Activated CD8-positive, alpha-beta memory T cell treated with anti-CD3 and anti-CD28 coated beads, Interleukin-2, amount 50 U/mL, for 24 hours (primary cell): ENCODE measurements around the gene GLRA1.
"Not testable (repeated sequence)": the region's sequence is repeated elsewhere in the genome, so short reads cannot be mapped to it uniquely, and the experiment has no call there.

Experiments used
- DNase-seq: peaks from one replicate; pipeline ENCODE4 v3.0.0-alpha.2; 2020; ENCODE audit errors: extremely low read depth

GLRA1 gene

DNA sequence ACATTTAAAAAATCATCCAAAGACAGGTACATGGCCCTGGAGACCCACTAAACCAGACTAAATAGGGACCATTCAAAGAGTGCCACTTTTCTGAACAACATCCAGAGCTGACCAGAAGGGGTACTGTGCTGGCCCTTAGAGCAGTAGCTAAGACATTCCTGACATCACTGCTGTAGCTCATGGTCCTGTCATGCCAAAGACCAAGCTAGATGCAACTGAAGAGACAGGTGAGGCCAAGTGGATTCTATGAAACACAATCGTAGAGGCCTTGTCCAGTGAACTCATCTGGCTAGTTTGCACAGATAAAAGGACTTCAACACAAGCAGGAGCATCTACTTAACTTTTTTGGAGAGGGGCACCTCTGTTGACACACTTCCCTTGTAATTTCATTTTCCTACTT, 109.6 kb downstream of the GLRA1 start:
- DNase-seq, result no peak

DNA sequence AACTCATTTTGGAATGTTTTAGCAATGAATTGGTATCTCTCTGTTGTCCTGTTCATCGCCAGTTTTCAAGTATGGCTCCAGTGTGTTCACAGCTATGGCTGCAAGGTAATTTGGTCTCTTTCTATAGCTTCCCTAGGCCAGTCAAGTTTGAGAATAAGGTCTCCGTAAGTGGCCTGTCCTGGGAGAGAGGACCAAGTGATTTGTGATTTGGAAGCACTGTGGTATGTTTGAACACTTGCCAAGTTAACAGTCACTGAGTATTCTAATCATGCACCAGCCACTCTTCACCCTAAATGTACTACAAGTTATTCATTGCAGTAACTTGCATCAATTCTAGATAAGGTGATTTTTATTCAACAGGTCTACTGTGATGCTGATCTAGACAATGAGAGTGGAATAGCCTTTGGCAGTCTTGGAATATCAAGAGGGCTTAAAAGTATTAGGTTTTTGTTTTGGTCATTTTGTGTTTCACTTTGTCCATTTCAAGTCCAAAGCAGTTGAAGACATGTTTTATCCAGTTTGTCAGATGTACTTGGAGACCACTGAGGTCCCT, 111.8 kb downstream of the GLRA1 start:
- DNase-seq, result no peak

DNA sequence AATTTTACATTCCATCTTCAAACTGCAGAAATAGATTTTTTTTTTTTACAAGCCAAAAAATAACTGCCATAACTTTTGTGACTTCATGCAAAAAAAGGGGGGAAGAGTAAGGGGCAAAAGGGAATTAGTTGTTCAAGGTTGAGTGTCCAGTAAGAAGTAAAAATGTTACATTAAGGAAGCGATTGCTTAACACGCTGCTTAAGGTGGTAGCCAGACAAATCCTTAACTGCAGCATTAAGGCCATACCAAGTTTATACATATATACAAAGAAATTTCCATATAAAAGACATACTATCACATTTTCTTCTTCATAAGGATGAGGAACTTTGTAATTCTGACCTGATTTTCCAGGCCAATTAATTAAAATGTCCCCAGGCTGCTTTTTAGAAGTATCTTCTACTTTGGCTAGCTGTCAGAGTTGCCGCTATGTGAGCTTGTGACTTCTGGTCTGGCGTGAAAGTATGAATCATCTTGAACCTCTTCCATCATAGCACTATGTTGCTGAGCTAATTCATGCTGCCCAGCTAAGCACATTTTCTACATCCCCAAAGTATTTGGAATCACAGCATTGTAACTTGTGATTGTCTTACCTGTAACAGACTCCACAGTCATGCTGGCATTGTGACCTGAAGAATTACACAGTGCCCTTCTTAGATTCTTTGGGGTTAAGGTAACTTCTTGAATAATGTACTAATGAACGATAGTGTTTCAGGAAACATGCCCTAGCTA, 112.9 kb downstream of the GLRA1 start:
- DNase-seq, result no peak

DNA sequence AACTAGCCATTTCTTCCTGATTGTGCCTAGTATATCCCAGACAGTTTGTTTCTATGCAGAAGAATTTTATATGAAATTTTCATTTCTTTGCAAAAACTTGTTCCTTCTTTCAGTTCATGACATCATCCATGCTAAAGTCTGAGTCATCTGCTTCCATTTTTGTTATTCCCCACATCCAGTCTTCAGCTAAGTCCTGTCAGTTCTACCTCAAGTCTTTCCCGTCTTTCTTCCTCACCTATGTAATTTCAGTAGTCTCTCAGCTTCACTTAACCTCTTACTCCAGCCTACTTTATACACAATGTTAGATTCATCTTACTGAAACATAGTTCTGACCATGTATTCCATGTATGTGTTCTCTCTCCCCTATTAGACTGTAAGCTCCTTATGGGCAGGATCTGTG, 113.8 kb downstream of the GLRA1 start:
- DNase-seq, result no peak

DNA sequence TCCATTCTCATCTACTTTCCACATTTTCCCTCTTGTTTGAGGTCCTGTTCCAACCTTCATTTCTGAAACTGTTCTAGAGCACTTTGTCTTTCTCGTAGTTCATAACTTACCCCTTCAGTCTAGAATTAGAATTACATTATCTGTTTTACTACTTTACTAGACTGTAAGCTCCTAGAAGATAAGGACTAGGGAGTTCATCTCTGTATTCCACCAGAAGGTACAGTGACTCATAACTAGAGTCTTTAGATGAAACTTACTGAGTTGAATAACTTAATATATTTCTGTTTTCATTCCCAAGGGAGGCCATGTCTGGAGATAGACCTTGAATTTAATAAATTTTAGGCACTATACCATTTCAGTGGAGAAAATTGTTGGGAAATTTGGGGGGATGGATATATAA, 114.2 kb downstream of the GLRA1 start:
- no peak for DNase-seq

DNA sequence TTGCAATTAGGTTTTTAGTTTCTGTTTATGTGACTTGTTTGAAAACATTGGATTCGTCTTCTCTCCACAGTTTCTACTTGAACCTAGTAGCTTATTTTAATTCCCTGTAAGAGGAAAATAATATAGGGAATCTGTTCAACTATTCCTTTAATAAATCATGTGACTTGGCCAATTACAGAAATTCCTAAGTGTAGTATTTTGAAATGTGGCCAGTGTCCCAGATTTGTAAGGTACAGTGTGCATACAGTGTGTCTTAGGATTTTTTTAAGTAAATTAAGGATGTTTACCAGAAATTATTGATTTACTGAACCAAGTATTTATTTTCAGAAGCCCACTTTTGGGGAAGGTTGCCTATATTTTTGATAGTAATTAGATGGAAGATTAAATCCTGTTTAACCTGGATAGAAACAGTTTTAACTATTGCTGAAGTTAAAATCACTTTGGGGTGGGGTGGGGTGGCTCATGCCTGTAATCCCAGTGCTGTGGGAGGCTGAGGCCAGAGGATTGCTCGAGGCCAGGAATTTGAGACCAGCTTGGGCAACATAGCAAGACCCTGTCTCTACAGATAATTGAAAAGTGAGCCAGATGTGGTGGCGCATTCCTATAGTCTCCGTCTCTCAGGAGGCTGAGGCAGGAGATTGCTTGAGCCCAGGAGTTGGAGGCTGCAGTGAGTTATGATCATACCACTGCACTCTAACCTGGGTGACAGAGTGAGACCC, 116.0 kb downstream of the GLRA1 start:
- no peak for DNase-seq

DNA sequence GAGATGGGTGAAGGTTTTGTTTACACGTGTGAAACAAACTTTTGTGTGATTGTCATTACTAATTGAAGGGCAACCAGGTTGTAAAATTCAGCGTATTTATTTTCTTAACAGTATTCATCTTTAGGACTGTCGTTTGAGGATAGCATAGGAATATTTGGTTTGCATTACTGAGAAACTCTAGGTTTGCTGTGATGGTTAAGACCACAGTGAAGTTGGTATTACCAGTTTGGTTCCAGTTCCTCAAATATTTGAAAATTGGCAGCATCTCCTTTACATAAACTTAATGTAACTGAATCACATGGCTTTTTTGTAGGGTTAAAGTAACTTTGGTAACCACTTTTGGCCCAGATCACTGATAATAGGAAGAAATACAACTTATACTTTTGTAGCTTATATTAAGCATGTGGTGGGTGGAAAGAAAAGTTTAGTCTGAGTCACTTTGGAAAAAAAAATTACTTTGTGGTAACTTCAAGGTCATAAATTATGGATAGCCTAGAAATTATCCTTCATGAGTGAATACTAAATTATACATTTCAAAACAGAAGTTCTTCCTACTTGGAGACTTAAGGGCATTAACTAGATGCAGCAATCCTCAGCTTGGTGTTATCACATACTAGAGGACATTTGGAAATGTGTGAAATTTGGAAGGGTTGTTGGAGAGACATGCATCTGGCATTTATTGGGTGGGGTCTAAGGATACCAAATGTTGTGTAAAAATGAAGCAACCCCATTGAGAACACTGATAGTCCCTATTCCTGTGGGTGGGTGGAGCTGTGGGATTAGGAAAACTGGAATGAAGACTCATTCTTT, 119.0 kb downstream of the GLRA1 start:
- no peak for DNase-seq

GRCh38 chr5:151800532-151800931, 124.1 kb downstream of the GLRA1 start:
- no peak for DNase-seq

DNA sequence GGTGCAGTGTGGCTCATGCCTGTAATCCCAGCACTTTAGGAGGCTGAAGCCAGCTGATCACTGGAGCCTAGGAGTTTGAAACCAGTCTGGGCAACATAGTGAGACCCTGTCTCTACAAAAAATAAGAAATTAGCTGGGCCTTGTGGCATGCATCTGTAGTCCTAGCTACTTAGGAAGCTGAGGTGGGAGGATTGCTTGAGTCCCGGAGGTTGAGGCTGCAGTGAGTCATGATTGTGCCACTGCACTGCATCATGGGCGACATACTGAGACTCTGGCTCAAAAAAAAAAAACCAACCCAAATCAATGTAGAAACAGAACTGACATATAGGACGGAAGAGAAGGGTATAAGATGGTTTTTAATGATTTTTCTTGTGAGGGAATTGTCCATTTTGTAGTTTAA, 125.2 kb downstream of the GLRA1 start:
- DNase-seq, result no peak

DNA sequence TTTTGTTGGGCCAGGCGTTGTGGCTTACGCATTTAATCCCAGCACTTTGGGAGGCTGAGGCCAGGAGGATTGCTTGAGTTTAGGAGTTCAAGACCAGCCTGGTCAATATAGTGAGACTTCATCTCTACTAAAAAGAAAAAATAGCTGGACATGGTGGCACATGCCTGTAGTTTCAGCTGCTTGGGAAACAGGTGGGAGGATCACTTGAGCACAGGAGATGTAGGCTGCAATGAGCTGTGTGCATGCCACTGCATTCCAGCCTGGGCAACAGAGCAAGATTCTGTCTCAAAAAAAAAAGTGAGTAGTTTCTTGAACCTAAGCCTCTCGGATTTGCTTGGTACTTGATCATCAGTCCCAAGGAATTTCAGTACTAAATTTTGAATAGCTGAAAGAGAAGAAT, 126.0 kb downstream of the GLRA1 start:
- no peak for DNase-seq

GRCh38 chr5:151795426-151795825, 129.2 kb downstream of the GLRA1 start:
- no peak for DNase-seq

- no peak for DNase-seq
Observed at GRCh38 chr5:151793358-151793757, 131.3 kb downstream of the GLRA1 start.

GRCh38 chr5:151787817-151788216, 136.8 kb downstream of the GLRA1 start:
- no peak for DNase-seq

DNA sequence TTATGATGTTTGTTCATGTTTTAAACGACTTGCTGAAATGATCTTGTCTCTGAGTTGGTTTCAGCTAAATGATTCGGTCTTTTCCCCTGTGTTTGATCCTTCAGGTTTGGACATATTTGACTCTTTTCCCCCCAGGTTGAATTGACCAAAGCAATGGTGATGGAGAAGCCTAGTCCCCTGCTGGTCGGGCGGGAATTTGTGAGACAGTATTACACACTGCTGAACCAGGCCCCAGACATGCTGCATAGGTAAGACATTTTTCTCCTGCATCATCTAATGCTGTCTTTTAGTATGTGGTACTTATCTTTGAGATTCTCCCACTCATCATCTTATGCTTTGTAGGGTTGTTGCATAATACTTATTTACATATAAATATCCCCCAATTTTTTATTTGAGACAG, 138.2 kb downstream of the GLRA1 start:
- no peak for DNase-seq

DNA sequence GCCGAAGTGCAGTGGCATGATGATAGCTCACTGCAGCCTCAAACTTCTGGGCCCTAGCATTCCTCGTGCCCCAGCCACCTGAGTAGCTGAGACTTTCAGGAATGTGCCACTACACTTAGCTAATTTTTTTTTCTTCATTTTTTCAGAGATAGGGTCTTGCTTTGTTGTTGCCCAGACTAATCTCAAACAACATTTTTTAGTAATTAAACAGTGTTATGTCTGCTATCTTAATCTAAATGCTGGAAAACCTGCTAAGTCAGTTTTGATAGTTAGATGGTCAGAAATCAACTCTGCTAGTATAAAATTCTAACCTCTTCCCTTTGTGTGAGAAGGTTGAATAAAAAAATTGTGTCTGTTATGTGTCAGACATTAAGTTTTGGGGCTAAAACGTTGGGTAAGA, 140.5 kb downstream of the GLRA1 start:
- DNase-seq, result no peak

DNA sequence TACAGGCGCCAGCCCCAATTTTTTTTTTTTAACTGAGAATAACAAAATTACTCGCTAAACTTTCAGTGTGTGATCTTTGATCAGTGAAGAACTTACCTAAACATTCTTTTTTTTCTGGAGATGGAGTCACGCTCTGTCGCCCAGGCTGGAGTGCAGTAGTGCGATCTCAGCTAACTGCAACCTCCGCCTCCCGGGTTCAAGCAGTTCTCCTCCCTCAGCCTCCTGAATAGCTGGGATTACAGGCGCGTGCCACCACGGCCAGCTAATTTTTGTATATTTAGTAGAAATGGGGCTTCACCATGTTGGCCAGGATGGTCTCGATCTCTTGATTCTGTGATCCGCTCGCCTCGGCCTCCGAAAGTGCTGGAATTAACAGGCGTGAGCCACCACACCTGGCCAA, 141.0 kb downstream of the GLRA1 start:
- not testable (repeated sequence) for DNase-seq

GRCh38 chr5:151781201-151781600, 143.4 kb downstream of the GLRA1 start:
- no peak for DNase-seq

GRCh38 chr5:151780348-151780747, 144.3 kb downstream of the GLRA1 start:
- DNase-seq, result no peak

DNA sequence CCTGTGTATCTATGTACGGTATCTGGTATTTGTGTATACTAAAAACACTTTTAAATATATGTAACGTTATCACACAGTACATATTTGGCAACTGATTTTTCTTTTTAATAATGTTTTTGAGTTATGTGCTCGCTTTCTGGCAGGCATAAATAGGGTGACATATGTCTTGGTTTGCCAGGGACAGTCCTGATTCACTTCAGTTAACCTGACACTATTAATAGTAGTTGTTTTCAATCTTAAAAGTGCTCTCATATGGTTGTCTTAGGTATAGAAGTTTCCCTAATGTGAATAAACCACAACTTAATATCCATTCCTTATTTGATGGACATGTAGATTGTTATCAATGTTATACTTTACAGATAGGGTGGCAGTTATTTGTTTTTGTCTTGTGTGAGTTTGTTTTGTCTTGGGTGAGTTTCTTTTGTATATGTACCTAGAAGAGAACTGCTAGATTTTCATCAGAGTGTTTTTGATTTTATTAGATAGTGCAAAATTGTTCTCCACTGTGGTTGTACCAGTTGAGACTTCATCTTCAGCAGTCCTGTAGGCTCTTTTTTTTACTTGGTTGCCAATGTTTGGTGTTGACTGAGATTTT, 145.0 kb downstream of the GLRA1 start:
- DNase-seq, result no peak

DNA sequence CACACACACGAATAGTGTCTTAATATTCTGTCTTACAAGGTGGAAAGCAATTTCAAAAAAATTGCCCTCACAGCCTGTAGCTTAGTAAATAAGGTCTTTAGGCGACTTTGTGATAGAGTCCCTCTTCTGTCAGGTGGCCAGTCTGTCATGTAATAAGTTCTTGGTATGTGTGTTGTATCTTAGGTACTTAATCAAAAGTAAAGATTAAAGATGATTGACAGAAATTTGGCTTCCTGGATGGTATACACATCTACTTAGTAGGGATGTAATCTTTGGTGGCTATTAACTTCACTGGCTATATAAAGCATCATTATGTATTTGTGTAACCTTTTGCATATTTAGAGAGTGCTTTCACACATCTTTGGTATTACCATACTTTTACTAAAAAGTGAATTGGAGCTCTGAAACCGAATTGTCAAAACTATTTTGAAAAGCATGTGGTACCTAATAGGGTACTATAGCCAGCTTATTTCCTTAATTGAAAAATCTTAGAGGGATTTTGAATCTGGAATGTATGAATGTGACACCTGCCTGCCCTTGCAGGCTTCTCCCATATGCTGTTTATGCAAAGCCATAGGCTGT, 149.5 kb downstream of the GLRA1 start:
- no peak for DNase-seq

- DNase-seq, result no peak
Observed at GRCh38 chr5:151773951-151774350, 150.7 kb downstream of the GLRA1 start.
